Left colon (tissue), 2 donors: ENCODE results near the gene PCMT1. TPM values are rescaled to one million over a fixed set of nuclear protein-coding genes. Genes with fewer than 3 reads are reported as not detected.

ENCODE experiments used
- total RNA-seq, 2 donors: library from RNA; stranded (reverse); fragmentation: NEBNext Ultra II Directional; extraction: Animal tissue kit (Norgen Biotek cat#: 25700); gene quantifications; one replicate each; pipeline ENCODE4 v1.2.1, GENCODE V29; 2021
- donor health status: DM: no; HTN: no; CAD: no.
- donor health status: DM: yes; HTN: yes; CAD: no.

The PCMT1 gene
- total RNA-seq, 2 donors from 2014 or later = 52.4 to 55.9 TPM

Other genes starting within 250 kb of the PCMT1 start
- gene PPIL4, start 203.7 kb upstream of the PCMT1 start, total RNA-seq = 10 to 100 TPM; 18.6 to 24.3 TPM
- gene GINM1, start 183.4 kb upstream of the PCMT1 start, total RNA-seq = 10 to 100 TPM; 39.4 to 48.1 TPM
- 10 to 100 TPM; 11.1 to 11.3 TPM for gene KATNA1, start 101.0 kb upstream of the PCMT1 start, total RNA-seq
- gene LATS1, start 31.6 kb upstream of the PCMT1 start, total RNA-seq = 10 to 100 TPM; 21.7 to 22.7 TPM
- gene NUP43, start 3.2 kb upstream of the PCMT1 start, total RNA-seq = 10 to 100 TPM; 19.6 to 29.4 TPM
- 10 to 100 TPM; 21.9 to 22.2 TPM for gene LRP11, start 114.6 kb downstream of the PCMT1 start, total RNA-seq
- gene RAET1E, start 148.4 kb downstream of the PCMT1 start, total RNA-seq = under 1 TPM in 1 of 2 donors, not detected in 1; 0.61 TPM
- not detected for gene RAET1G, start 173.4 kb downstream of the PCMT1 start, total RNA-seq
- under 1 TPM in 1 of 2 donors, not detected in 1; 0.31 TPM for gene ULBP2, start 192.3 kb downstream of the PCMT1 start, total RNA-seq
- under 1 TPM in 1 of 2 donors, not detected in 1; 0.09 TPM for gene ULBP1, start 214.2 kb downstream of the PCMT1 start, total RNA-seq